ENCODE data around the gene EFHC1. TPM values are rescaled to one million over a fixed set of nuclear protein-coding genes. Genes with fewer than 3 reads are reported as not detected.
A peak's percentile ranks its signal among the peaks of the same experiment; 100 is the strongest.

Gene EFHC1
- total RNA-seq, 1 donor = 21.6 TPM

DNA sequence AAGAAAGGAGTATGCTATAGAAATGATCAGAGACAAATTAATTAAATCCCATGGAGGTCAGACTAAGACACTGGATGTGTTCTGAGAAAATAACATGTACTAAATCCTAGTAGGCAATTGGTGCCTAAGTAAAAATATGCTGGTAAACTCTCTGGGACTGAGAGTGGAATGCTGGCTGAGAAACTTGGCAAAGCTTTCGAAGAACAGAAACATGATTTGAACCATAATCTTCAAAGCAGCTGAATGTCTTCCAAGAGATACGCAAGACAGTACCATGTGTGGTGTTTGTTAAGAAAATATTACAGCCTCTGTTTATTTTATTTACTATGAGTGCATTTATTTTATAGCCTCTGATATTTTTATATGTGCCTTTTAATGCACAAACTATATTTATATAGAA is 55.2 kb downstream of the EFHC1 start:
- DNase-seq (ENCODE audit: low read depth) = no peak
- TF ChIP-seq, protein P1, sequence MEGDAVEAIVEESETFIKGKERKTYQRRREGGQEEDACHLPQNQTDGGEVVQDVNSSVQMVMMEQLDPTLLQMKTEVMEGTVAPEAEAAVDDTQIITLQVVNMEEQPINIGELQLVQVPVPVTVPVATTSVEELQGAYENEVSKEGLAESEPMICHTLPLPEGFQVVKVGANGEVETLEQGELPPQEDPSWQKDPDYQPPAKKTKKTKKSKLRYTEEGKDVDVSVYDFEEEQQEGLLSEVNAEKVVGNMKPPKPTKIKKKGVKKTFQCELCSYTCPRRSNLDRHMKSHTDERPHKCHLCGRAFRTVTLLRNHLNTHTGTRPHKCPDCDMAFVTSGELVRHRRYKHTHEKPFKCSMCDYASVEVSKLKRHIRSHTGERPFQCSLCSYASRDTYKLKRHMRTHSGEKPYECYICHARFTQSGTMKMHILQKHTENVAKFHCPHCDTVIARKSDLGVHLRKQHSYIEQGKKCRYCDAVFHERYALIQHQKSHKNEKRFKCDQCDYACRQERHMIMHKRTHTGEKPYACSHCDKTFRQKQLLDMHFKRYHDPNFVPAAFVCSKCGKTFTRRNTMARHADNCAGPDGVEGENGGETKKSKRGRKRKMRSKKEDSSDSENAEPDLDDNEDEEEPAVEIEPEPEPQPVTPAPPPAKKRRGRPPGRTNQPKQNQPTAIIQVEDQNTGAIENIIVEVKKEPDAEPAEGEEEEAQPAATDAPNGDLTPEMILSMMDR (IDR thresholded peaks at IDR 0.05; ENCODE audit: insufficient read depth, low read depth, low read length) = no peak
- no peak overlapping the region for H3K4me3 ChIP-seq (ENCODE audit: low read depth, low read length)

- no peak overlapping the region for H3K4me3 ChIP-seq (ENCODE audit: low read depth, low read length)
- TF ChIP-seq, protein P1 (IDR thresholded peaks at IDR 0.05; ENCODE audit: insufficient read depth, low read depth, low read length) = no peak
- peak; percentile 83 for DNase-seq (ENCODE audit: low read depth)
Measured at GRCh38 chr6:52482903-52483670, 62.9 kb downstream of the EFHC1 start.

DNA sequence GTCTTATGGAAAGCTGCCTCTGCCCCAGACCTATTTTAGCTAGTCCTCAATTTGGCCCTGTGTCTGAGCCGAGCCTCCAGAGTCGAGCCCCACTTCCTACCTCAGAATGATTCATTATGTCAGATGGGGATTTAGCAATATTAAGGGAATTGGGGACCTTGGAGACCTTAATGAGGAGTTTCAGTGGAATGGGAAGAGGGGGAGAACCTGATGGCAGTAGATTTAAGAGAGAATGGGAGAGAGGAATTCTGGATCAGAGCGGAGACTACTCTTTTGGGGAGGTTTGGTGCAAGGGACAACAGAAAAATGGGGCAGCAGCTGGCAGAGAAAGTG is 63.5 kb downstream of the EFHC1 start:
- no peak for DNase-seq (ENCODE audit: low read depth)
- TF ChIP-seq, protein P1 (IDR thresholded peaks at IDR 0.05; ENCODE audit: insufficient read depth, low read depth, low read length) = no peak
- H3K4me3 ChIP-seq (ENCODE audit: low read depth, low read length) = no peak overlapping the region

GRCh38 chr6:52489881-52490280 is 69.7 kb downstream of the EFHC1 start:
- no peak for DNase-seq (ENCODE audit: low read depth)
- TF ChIP-seq, protein P1 (IDR thresholded peaks at IDR 0.05; ENCODE audit: insufficient read depth, low read depth, low read length) = no peak
- no peak overlapping the region for H3K4me3 ChIP-seq (ENCODE audit: low read depth, low read length)

- no peak overlapping the region for H3K4me3 ChIP-seq (ENCODE audit: low read depth, low read length)
- peak; percentile 87 for DNase-seq (ENCODE audit: low read depth)
- TF ChIP-seq, protein P1 (IDR thresholded peaks at IDR 0.05; ENCODE audit: insufficient read depth, low read depth, low read length) = no peak
Measured at GRCh38 chr6:52491203-52492069, 71.3 kb downstream of the EFHC1 start.

GRCh38 chr6:52493669-52494068 is 73.5 kb downstream of the EFHC1 start:
- DNase-seq (ENCODE audit: low read depth) = no peak
- TF ChIP-seq, protein P1 (IDR thresholded peaks at IDR 0.05; ENCODE audit: insufficient read depth, low read depth, low read length) = no peak

More at GRCh38 chr6:52493669-52494068, 73.5 kb downstream of the EFHC1 start:
- H3K4me3 ChIP-seq (ENCODE audit: low read depth, low read length) = no peak overlapping the region

Data from fibroblast of villous mesenchyme (primary cell).